ENCODE results near the gene SDK2.

Gene SDK2

DNA sequence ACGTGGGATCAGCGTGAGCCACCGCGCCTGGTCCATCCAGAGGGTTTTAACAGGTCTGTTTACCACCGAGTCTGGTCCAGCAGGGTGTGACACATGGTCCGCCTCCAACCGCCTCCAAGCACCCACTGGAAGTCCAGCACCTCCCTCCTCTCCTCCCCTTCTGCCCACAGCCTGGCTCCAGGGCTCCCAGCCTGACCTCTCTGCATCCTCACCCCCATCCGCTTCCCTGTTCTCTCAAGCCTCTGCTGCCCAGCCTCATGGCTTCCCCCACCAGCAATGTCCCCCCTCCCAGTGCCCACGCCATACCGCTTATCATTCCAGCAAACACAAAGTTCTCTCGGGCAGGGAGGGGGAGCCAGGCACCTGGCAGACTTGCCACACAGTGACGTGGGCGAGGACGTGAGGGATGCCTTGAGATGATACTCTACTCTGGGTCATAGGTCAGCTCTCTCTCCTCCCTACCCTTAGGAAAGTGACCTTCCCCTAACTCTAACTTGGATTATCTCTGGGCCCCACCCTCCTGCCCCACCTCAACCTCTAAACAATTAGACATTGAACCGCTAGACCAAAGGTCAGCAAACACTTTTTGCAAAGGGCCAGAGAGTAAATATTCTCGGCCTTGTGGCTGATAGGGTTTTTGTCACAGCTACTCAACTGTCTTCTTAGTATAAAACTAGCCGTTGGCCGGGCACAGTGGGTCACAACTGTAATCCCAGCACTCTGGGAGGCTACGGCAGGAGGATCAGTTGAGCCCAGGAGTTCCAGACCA is 355.5 kb downstream of the SDK2 start:
- no peak for DNase-seq (ENCODE audit: low read depth in 1 of 2, low spot score in 1 of 2)

DNA sequence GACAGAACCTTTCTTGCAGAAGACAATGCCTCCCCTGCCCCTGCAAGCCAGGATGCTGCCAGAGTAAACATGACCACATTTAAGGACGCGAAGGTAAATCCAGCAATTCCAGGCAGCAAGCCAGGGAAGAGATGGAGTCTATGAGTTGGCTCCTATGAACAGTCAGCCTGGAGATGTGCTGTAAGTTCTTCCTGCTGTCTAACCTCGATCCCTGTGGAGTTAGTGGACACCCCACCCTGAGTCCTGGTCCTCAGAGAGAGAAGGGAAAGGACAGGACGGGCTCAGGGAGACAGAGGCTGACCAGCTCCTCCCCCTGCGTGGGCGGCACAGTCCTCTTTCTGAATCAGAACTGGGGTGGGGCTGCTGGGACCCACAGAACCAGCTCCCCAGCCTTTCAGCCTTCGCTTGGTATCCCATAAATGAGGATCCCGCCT is 357.4 kb downstream of the SDK2 start:
- DNase-seq (ENCODE audit: low read depth in 1 of 2, low spot score in 1 of 2): no peak

DNA sequence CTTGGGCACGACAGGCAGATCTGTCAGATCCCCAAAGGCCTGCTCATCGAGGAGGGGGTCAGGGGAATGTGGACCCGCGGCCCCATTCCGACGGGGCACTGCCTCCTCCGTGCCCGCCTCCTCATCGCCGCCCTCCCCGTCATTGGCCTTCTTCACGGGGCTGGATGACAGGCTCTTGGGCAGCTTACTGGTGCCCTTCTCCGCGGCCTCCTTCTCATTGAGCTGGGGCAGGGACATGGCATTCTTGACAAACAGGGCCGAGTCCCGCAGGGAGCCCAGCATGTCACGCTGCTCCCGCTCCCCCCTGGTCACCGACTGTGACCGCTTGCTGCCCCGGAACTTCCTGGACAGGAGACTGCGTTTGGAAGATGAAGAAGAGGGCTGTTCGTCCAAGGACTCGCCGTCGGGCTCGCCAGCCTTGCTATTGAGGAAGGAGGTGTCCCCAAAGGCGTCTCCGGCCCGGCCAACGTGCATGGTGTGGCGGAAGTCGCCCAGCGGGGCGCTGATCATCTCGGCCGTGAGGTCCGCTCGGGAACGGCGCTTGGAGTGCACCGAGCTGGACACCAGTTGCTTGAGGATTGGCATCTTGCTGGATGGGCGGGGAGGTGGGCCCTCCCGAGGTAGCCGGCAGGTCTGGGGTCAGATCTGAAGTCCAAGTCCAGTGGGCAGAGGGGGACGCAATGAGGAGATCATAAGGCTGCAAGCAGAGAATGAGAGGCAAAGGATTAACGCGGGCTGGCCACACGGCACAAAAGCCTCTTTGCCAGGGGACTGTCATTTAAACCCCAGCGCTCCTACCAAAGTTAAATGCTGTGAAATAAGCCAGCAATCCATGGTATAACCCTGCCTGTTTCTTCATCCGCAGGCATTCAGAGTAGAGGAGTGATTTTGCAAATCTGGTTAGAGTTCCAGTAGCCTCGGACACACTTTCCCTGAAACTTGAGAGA is 358.1 kb downstream of the SDK2 start:
- DNase-seq (ENCODE audit: low read depth in 1 of 2, low spot score in 1 of 2): no peak

DNA sequence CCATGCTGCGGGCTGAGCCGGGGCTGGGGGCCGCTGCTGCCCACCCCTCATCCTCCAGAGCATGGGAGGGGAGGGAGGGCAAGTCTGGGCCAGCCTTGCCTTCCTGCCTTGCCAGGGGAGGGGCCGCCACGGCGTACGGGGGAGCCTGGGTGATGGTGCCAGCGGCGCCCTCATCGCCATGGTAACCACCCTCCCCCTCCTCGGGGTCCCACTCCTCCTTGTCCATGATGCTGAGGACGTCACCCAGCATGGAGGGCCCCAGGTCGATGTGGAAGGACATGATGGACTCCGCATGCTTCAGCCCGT is 358.7 kb downstream of the SDK2 start:
- DNase-seq (ENCODE audit: low read depth in 1 of 2, low spot score in 1 of 2): no peak

DNA sequence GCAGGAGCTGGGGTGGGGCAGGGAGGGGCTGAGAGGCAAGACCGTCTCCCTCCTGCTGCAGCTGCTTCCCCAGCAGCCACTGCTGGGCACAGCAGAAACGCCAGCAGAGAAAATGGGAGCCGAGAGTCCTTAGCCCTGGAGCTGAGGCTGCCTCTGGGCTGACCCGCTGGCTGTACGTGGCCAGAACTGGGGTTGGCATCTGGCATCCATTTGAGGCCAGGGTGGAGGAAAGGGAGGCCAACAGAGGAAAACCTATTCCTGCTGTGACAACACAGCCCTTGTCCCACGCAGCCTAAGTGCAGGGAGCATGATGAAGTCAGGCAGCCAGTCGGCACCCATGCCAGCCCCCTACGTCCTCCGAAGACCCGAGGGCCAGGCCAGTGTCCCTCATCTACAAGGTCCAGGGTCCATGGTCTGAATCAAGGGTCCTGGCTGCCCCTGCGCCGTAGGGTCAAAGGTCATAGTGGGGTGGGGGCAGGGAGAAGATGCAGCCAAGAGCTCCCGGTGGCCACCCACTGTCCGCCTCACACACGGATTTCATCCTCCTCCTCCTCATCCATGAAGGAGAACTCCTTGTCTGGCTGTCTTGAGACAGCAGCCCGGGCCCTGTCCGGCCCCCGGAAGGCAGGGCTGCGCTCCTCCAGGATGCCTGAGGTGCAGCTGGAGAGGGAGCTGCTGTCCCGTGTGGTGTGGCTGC is 359.2 kb downstream of the SDK2 start:
- no peak for DNase-seq (ENCODE audit: low read depth in 1 of 2, low spot score in 1 of 2)

All from stimulated activated CD4-positive, alpha-beta T cell treated with anti-CD3 and anti-CD28 coated beads, Interleukin-15, amount 100 ng/mL, for 1 hour (primary cell).